Stimulated activated naive B cell treated with anti-CD40 and anti-IgM and Interleukin-4, amounts not matched to agents 10 μg/mL and 1 μg/mL and 100 μg/mL, for 72 hours (primary cell): ENCODE measurements around the gene KCTD10.

ENCODE experiments used
- ATAC-seq, 2 donors: fragments of 150-1000 bp; cut with Tn5 transposase; replicated peaks; 2 replicates each; pipeline ENCODE4 v1.10.0; 2021; ENCODE audit warnings: moderate library complexity in 1 of 2
- DNase-seq: peaks from one replicate; pipeline ENCODE4 v3.0.0; 2021
- H3K27ac Mint-ChIP-seq: one replicate; pipeline ENCODE4 v1.8.0; 2022; ENCODE audit warnings: mild to moderate bottlenecking, mixed read lengths
- H3K27me3 Mint-ChIP-seq, 2 donors: one replicate each; pipeline ENCODE4 v1.8.0; 2022; ENCODE audit warnings: mixed read lengths in 2 of 2
- H3K36me3 Mint-ChIP-seq, 2 donors: one replicate each; pipeline ENCODE4 v1.8.0; 2022; ENCODE audit warnings: mixed read lengths in 2 of 2, mild to moderate bottlenecking in 1 of 2
- H3K4me1 Mint-ChIP-seq, 2 donors: one replicate each; pipeline ENCODE4 v1.8.0; 2022; ENCODE audit warnings: mixed read lengths in 2 of 2, mild to moderate bottlenecking in 1 of 2
- H3K4me3 Mint-ChIP-seq, 2 donors: one replicate each; pipeline ENCODE4 v1.8.0; 2022; ENCODE audit warnings: mild to moderate bottlenecking in 2 of 2, mixed read lengths in 2 of 2, moderate library complexity in 1 of 2
- H3K9me3 Mint-ChIP-seq, 2 donors: one replicate each; pipeline ENCODE4 v1.8.0; 2022; ENCODE audit warnings: mixed read lengths in 2 of 2, mild to moderate bottlenecking in 1 of 2

The KCTD10 gene

GRCh38 chr12:109488051-109488665 is 11.1 kb upstream of the KCTD10 start:
- Mint-ChIP-seq H3K4me3 (no peak overlapping the region), H3K4me1 (no peaks in the 10 kb centered on the region), H3K9me3 (no peaks in the 10 kb centered on the region), H3K36me3 (peaks cover 36 to 42% of the 10 kb centered on the region in 2 donors), H3K27me3 (no peaks in the 10 kb centered on the region), H3K27ac (no peak overlapping the region)
- ATAC-seq = no peak
- DNase-seq = no peak

- Mint-ChIP-seq H3K36me3 (peaks cover 34 to 40% of the 10 kb centered on the region in 2 donors), H3K27me3 (no peaks in the 10 kb centered on the region)
- no peak for DNase-seq
These were observed 10.3 kb upstream of the KCTD10 start for GRCh38 chr12:109487181-109488050.

GRCh38 chr12:109485201-109485600 is 8.1 kb upstream of the KCTD10 start:
- H3K27ac Mint-ChIP-seq = no peak overlapping the region
- H3K4me1 Mint-ChIP-seq = no peaks in the 10 kb centered on the region
- no peak for DNase-seq
- H3K9me3 Mint-ChIP-seq = no peaks in the 10 kb centered on the region
- ATAC-seq = no peak
- H3K27me3 Mint-ChIP-seq = no peaks in the 10 kb centered on the region
- H3K36me3 Mint-ChIP-seq = peaks cover 28 to 31% of the 10 kb centered on the region in 2 donors
- no peak overlapping the region for H3K4me3 Mint-ChIP-seq

More at GRCh38 chr12:109487181-109488050, 10.3 kb upstream of the KCTD10 start:
- H3K9me3 Mint-ChIP-seq = no peaks in the 10 kb centered on the region
- no peak overlapping the region for H3K27ac Mint-ChIP-seq
- no peak overlapping the region for H3K4me3 Mint-ChIP-seq
- no peak for ATAC-seq
- H3K4me1 Mint-ChIP-seq = no peaks in the 10 kb centered on the region

GRCh38 chr12:109483346-109483745 is 6.2 kb upstream of the KCTD10 start:
- Mint-ChIP-seq H3K27me3 (no peaks in the 10 kb centered on the region), H3K36me3 (peaks cover 12 to 21% of the 10 kb centered on the region in 2 donors), H3K9me3 (no peaks in the 10 kb centered on the region), H3K27ac (peak overlapping the region; percentile 42), H3K4me3 (no peak overlapping the region), H3K4me1 (peaks cover 5 to 10% of the 10 kb centered on the region in 2 donors)
- DNase-seq (no peak), ATAC-seq (no peak)

- ATAC-seq (no peak), DNase-seq (no peak)
- Mint-ChIP-seq H3K27ac (no peak overlapping the region), H3K4me1 (peaks cover 5 to 10% of the 10 kb centered on the region in 2 donors), H3K9me3 (no peaks in the 10 kb centered on the region), H3K36me3 (peaks cover 11 to 21% of the 10 kb centered on the region in 2 donors), H3K27me3 (no peaks in the 10 kb centered on the region), H3K4me3 (no peak overlapping the region)
These were observed 5.8 kb upstream of the KCTD10 start for GRCh38 chr12:109482894-109483293.

GRCh38 chr12:109482491-109482890 is 5.4 kb upstream of the KCTD10 start:
- Mint-ChIP-seq H3K4me3 (no peak overlapping the region), H3K9me3 (no peaks in the 10 kb centered on the region), H3K27me3 (no peaks in the 10 kb centered on the region), H3K27ac (no peak overlapping the region), H3K36me3 (peaks cover 11 to 18% of the 10 kb centered on the region in 2 donors), H3K4me1 (peaks cover 5 to 10% of the 10 kb centered on the region in 2 donors)
- ATAC-seq (no peak), DNase-seq (no peak)

GRCh38 chr12:109481863-109482262 is 4.8 kb upstream of the KCTD10 start:
- H3K27me3 Mint-ChIP-seq = no peaks in the 10 kb centered on the region
- no peaks in the 10 kb centered on the region for H3K9me3 Mint-ChIP-seq
- DNase-seq (no peak), ATAC-seq (no peak)
- peaks cover 7 to 13% of the 10 kb centered on the region in 2 donors for H3K4me1 Mint-ChIP-seq
- H3K4me3 Mint-ChIP-seq = no peak overlapping the region
- H3K27ac Mint-ChIP-seq = no peak overlapping the region
- H3K36me3 Mint-ChIP-seq = peaks cover 8 to 16% of the 10 kb centered on the region in 2 donors

GRCh38 chr12:109480356-109480755 is 3.3 kb upstream of the KCTD10 start:
- H3K27ac Mint-ChIP-seq = no peak overlapping the region
- H3K4me3 Mint-ChIP-seq = no peak overlapping the region
- peaks cover 6 to 12% of the 10 kb centered on the region in 2 donors for H3K36me3 Mint-ChIP-seq
- ATAC-seq (no peak), DNase-seq (no peak)
- H3K27me3 Mint-ChIP-seq = no peaks in the 10 kb centered on the region
- no peaks in the 10 kb centered on the region for H3K9me3 Mint-ChIP-seq
- H3K4me1 Mint-ChIP-seq = peaks cover 17 to 28% of the 10 kb centered on the region in 2 donors

- peaks cover 2 to 7% of the 10 kb centered on the region in 2 donors for H3K36me3 Mint-ChIP-seq
- no peaks in the 10 kb centered on the region for H3K9me3 Mint-ChIP-seq
- no peak overlapping the region for H3K27ac Mint-ChIP-seq
- peaks cover 17 to 31% of the 10 kb centered on the region in 2 donors for H3K4me1 Mint-ChIP-seq
- ATAC-seq (no peak), DNase-seq (no peak)
- no peaks in the 10 kb centered on the region for H3K27me3 Mint-ChIP-seq
- H3K4me3 Mint-ChIP-seq = no peak overlapping the region
These were observed 2.7 kb upstream of the KCTD10 start for GRCh38 chr12:109479761-109480160.

- H3K36me3 Mint-ChIP-seq = peaks cover 2 to 4% of the 10 kb centered on the region in 2 donors
- H3K27me3 Mint-ChIP-seq = no peaks in the 10 kb centered on the region
- peak overlapping the region; percentile 99 for H3K4me3 Mint-ChIP-seq
- DNase-seq (no peak), ATAC-seq (no peak)
- H3K27ac Mint-ChIP-seq = peak overlapping the region; percentile 98
- H3K4me1 Mint-ChIP-seq = peaks cover 21 to 34% of the 10 kb centered on the region in 2 donors
- H3K9me3 Mint-ChIP-seq = no peaks in the 10 kb centered on the region
These were observed 839 bp upstream of the KCTD10 start for GRCh38 chr12:109477963-109478315.

GRCh38 chr12:109476807-109477184 is 304 bp downstream of the KCTD10 start:
- H3K27ac Mint-ChIP-seq = peak overlapping the region; percentile 98
- H3K9me3 Mint-ChIP-seq = no peaks in the 10 kb centered on the region

GRCh38 chr12:109475993-109476806 is 900 bp downstream of the KCTD10 start:
- H3K36me3 Mint-ChIP-seq = peaks cover 4% of the 10 kb centered on the region in 2 donors
- ATAC-seq (no peak), DNase-seq (no peak)
- peaks cover 23 to 37% of the 10 kb centered on the region in 2 donors for H3K4me1 Mint-ChIP-seq
- H3K4me3 Mint-ChIP-seq = peak overlapping the region; percentile 99
- peak overlapping the region; percentile 98 for H3K27ac Mint-ChIP-seq
- H3K27me3 Mint-ChIP-seq = no peaks in the 10 kb centered on the region
- no peaks in the 10 kb centered on the region for H3K9me3 Mint-ChIP-seq

More at GRCh38 chr12:109476807-109477184, 304 bp downstream of the KCTD10 start:
- peaks cover 4% of the 10 kb centered on the region in 2 donors for H3K36me3 Mint-ChIP-seq
- DNase-seq (no peak), ATAC-seq (no peak)
- peaks cover 23 to 37% of the 10 kb centered on the region in 2 donors for H3K4me1 Mint-ChIP-seq
- peak overlapping the region; percentile 99 for H3K4me3 Mint-ChIP-seq
- H3K27me3 Mint-ChIP-seq = no peaks in the 10 kb centered on the region

GRCh38 chr12:109475121-109475520 is 2.0 kb downstream of the KCTD10 start:
- Mint-ChIP-seq H3K36me3 (peaks cover 4 to 9% of the 10 kb centered on the region in 2 donors), H3K4me3 (no peak overlapping the region), H3K27me3 (no peaks in the 10 kb centered on the region), H3K9me3 (no peaks in the 10 kb centered on the region), H3K27ac (no peak overlapping the region), H3K4me1 (peaks cover 27 to 46% of the 10 kb centered on the region in 2 donors)
- no peak for ATAC-seq
- DNase-seq = no peak
